Fibroblast of lung (primary cell): Measurements from ENCODE around the gene PRKCI. TPM values are rescaled to one million over a fixed set of nuclear protein-coding genes. Genes with fewer than 3 reads are reported as not detected.
"Not testable (repeated sequence)": the region's sequence is repeated elsewhere in the genome, so short reads cannot be mapped to it uniquely, and the experiment has no call there.

Experiments used
- DNase-seq, 2 donors: peaks; one replicate each; pipeline versions ENCODE4 v3.0.0 to v3.0.0-alpha.2; 2010; ENCODE audit warnings: low read depth in 2 of 2
- H2AFZ ChIP-seq: 2 replicates; pipeline ENCODE4 v1.5.1; 2012; ENCODE audit warnings: low read length, control low read depth, inconsistent platforms
- H3K27ac ChIP-seq: 2 replicates; pipeline ENCODE4 v1.5.1; 2011; ENCODE audit warnings: low read length, control low read depth; ENCODE audit not compliant: insufficient read depth
- H3K27me3 ChIP-seq: 2 replicates; pipeline ENCODE4 v1.5.1; 2011; ENCODE audit warnings: mild to moderate bottlenecking, low read length; ENCODE audit not compliant: control insufficient read depth, insufficient read depth
- H3K36me3 ChIP-seq: 2 replicates; pipeline ENCODE4 v1.5.1; 2011; ENCODE audit warnings: low read length; ENCODE audit not compliant: control insufficient read depth, insufficient read depth
- H3K4me1 ChIP-seq: 2 replicates; pipeline ENCODE4 v1.5.1; 2011; ENCODE audit warnings: low read length; ENCODE audit not compliant: control insufficient read depth, insufficient read depth; ENCODE audit errors: extremely low read depth
- H3K4me2 ChIP-seq: 2 replicates; pipeline ENCODE4 v1.5.1; 2011; ENCODE audit warnings: low read length, control low read depth; ENCODE audit not compliant: insufficient read depth; ENCODE audit errors: extremely low read depth
- H3K4me3 ChIP-seq, 4 experiments: fragments of 200-600 bp in 1 of 4; sonication (generic) in 1 of 4; replicated peaks in 1 of 4; 2 replicates each; pipeline ENCODE4 v1.5.1; 2011 to 2016; ENCODE audit warnings: low read length in 4 of 4, low read depth in 3 of 4, mild to moderate bottlenecking in 3 of 4, control low read depth in 2 of 4, inconsistent platforms in 1 of 4, mixed read lengths in 1 of 4; ENCODE audit not compliant: insufficient read depth in 1 of 4; ENCODE audit errors: control extremely low read depth in 1 of 4
- H3K79me2 ChIP-seq: 2 replicates; pipeline ENCODE4 v1.5.1; 2012; ENCODE audit warnings: mild to moderate bottlenecking, low read length, inconsistent platforms; ENCODE audit not compliant: control insufficient read depth, insufficient read depth
- H3K9ac ChIP-seq: 2 replicates; pipeline ENCODE4 v1.5.1; 2011; ENCODE audit warnings: mild to moderate bottlenecking, low read length, control low read depth; ENCODE audit not compliant: insufficient read depth
- H3K9me3 ChIP-seq: 2 replicates; pipeline ENCODE4 v1.5.1; 2012; ENCODE audit warnings: low read depth, low read length; ENCODE audit not compliant: control insufficient read depth, insufficient read depth
- H4K20me1 ChIP-seq: 2 replicates; pipeline ENCODE4 v1.5.1; 2011; ENCODE audit warnings: low read length; ENCODE audit not compliant: control insufficient read depth, insufficient read depth; ENCODE audit errors: extremely low read depth
- EZH2 ChIP-seq: IDR thresholded peaks from 2 replicates; pipeline ENCODE4 v1.5.1; 2012; ENCODE audit warnings: low read length, control low read depth, mild to moderate bottlenecking; ENCODE audit errors: missing control alignments
- polyA plus RNA-seq, 2 donors: library from polyadenylated mRNA; depleted of rRNA in 1 of 2; stranded (reverse) in 1 of 2; unstranded in 1 of 2; fragments of >200 nt; gene quantifications; 2 replicates each; pipeline ENCODE4 v1.2.1, GENCODE V29; 2011 to 2012; ENCODE audit warnings: missing spikeins in 1 of 2
- total RNA-seq: library from RNA; depleted of rRNA; stranded (reverse); fragments of >200 nt; gene quantifications from 2 replicates; pipeline ENCODE4 v1.2.1, GENCODE V29; 2014
- TF ChIP-seq, protein P1 (sequence below), 2 donors: IDR thresholded peaks in 1 of 2; conservative IDR thresholded peaks in 1 of 2; 1 replicate in 1 of 2; 2 replicates in 1 of 2; pipeline ENCODE4 v1.5.1; 2011 to 2012; ENCODE audit warnings: low read length in 2 of 2, control low read depth in 1 of 2, inconsistent platforms in 1 of 2, low read depth in 1 of 2, mild to moderate bottlenecking in 1 of 2

Gene PRKCI
- total and polyA plus RNA-seq, 2 donors (not counting 1 experiment from before 2014, with no cell fraction given) = 68.7 to 80.3 TPM

DNA sequence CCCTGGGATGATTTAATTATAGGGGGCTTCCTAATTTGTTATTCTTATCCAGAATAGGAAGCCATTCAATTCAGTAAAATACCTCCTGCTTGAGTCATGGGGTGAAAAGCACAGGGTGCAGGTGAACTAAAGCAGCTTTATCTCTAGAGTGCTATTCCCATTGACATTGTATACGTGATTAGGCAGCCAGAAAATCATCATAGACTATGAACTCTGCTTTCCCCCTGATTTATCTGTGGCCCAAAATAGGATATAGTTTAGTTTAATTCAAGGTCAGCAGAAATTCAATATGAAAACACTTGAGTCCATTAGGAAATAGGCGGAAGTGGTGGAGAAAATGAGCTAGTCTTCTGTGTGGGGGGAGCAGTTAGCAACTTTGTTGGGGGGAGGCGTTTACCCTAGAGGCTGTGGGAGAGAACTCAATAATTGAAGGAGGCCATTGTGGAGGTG is 18.2 kb upstream of the PRKCI start:
- no peaks in the 10 kb centered on the region for H3K36me3 ChIP-seq
- TF ChIP-seq, protein P1, sequence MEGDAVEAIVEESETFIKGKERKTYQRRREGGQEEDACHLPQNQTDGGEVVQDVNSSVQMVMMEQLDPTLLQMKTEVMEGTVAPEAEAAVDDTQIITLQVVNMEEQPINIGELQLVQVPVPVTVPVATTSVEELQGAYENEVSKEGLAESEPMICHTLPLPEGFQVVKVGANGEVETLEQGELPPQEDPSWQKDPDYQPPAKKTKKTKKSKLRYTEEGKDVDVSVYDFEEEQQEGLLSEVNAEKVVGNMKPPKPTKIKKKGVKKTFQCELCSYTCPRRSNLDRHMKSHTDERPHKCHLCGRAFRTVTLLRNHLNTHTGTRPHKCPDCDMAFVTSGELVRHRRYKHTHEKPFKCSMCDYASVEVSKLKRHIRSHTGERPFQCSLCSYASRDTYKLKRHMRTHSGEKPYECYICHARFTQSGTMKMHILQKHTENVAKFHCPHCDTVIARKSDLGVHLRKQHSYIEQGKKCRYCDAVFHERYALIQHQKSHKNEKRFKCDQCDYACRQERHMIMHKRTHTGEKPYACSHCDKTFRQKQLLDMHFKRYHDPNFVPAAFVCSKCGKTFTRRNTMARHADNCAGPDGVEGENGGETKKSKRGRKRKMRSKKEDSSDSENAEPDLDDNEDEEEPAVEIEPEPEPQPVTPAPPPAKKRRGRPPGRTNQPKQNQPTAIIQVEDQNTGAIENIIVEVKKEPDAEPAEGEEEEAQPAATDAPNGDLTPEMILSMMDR (conservative IDR thresholded peaks at IDR 0.05 in 1 of 2, IDR thresholded peaks at IDR 0.05 in 1 of 2; ENCODE audit: low read depth in 1 of 2, low read length in 2 of 2) = no peak
- no peak for TF ChIP-seq EZH2
- no peak overlapping the region for H3K9ac ChIP-seq
- no peak overlapping the region for H2AFZ ChIP-seq
- H3K27ac ChIP-seq = no peak overlapping the region
- no peak for DNase-seq
- H3K4me3 ChIP-seq = no peak overlapping the region
- no peaks in the 10 kb centered on the region for H3K4me1 ChIP-seq
- H3K9me3 ChIP-seq = no peaks in the 10 kb centered on the region
- H4K20me1 ChIP-seq = no peaks in the 10 kb centered on the region
- no peak overlapping the region for H3K4me2 ChIP-seq
- H3K79me2 ChIP-seq = no peaks in the 10 kb centered on the region
- no peaks in the 10 kb centered on the region for H3K27me3 ChIP-seq

DNA sequence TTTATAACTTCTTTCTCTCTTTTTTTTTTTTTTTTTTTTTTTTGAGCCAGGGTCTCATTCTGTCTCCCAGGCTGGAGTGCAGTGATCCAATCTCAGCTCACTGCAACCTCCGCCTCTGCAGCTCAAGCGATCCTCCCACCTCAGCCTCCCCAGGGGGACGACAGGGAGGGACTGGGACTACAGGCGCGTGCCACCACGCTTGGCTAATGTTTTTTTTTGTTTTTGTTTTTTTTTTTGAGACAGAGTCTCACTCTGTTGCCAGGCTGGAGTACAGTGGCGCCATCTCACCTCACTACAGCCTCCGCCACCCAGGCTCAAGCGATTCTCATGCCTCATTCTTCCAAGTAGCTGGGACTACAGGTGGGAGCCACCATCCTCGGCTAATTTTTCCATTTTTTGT is 17.7 kb upstream of the PRKCI start:
- Histone ChIP-seq H3K79me2 (no peaks in the 10 kb centered on the region), H2AFZ (no peak overlapping the region), H3K4me2 (no peak overlapping the region), H4K20me1 (no peaks in the 10 kb centered on the region), H3K4me3 (no peak overlapping the region), H3K36me3 (no peaks in the 10 kb centered on the region), H3K27me3 (no peaks in the 10 kb centered on the region), H3K9me3 (no peaks in the 10 kb centered on the region), H3K4me1 (no peaks in the 10 kb centered on the region), H3K27ac (no peak overlapping the region), H3K9ac (no peak overlapping the region)
- no peak for TF ChIP-seq EZH2
- TF ChIP-seq, protein P1 (conservative IDR thresholded peaks at IDR 0.05 in 1 of 2, IDR thresholded peaks at IDR 0.05 in 1 of 2; ENCODE audit: low read depth in 1 of 2, low read length in 2 of 2) = no peak
- DNase-seq = no peak

DNA sequence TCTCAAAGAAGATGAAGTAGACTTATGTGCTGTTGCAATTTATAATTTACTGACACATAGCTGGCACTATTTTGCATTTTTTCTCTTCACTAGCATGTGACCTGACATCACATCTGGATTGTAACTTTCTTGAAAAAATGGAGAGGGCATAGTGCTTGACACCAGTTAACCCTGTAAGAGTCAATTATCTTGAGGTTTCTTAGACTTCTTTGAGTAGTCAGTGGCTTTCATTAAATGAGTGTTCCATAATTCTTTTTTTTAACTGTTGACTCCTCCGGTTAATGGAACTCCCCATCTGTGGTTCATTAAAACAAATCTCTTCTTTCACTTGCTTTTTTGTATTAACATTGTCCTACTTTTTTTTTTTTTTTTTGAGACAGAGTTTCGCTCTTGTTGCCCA is 16.9 kb upstream of the PRKCI start:
- H3K27ac ChIP-seq = no peak overlapping the region
- no peaks in the 10 kb centered on the region for H3K36me3 ChIP-seq
- H4K20me1 ChIP-seq = no peaks in the 10 kb centered on the region
- no peaks in the 10 kb centered on the region for H3K4me1 ChIP-seq
- H3K79me2 ChIP-seq = no peaks in the 10 kb centered on the region
- no peak for TF ChIP-seq EZH2
- TF ChIP-seq, protein P1 (conservative IDR thresholded peaks at IDR 0.05 in 1 of 2, IDR thresholded peaks at IDR 0.05 in 1 of 2; ENCODE audit: low read depth in 1 of 2, low read length in 2 of 2) = no peak
- no peak for DNase-seq
- no peak overlapping the region for H3K4me2 ChIP-seq
- H3K27me3 ChIP-seq = no peaks in the 10 kb centered on the region
- no peak overlapping the region for H3K9ac ChIP-seq
- no peak overlapping the region for H3K4me3 ChIP-seq
- H2AFZ ChIP-seq = no peak overlapping the region
- no peaks in the 10 kb centered on the region for H3K9me3 ChIP-seq

DNA sequence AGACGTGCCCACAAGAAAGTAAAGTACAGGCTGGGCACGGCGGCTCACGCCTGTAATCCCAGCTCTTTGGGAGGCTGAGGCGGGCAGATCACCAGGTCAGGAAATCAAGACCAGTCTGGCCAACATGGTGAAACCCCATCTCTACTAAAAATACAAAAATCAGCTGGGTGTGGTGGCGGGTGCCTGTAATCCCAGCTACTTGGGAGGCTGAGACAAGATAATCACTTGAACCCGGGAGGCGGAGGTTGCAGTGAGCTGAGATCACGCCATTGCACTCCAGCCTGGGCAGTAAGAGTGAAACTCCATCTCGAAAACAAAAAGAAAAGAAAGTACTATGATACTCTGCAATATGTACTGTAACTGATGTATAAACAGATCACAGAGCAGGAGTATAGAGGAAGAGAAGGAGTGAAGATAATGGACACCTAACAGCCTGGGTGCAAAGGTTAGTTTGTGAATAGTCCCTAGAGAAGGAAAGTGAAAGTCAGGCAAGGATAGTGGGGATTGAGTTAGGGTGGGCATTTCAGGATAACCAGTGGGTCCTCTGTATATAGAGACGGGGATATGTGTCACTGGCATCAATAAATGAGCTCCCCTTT is 16.0 kb upstream of the PRKCI start:
- not testable (repeated sequence) for H3K79me2 ChIP-seq, H4K20me1 ChIP-seq, H3K36me3 ChIP-seq, H3K27me3 ChIP-seq, H3K4me3 ChIP-seq, H3K9ac ChIP-seq, H2AFZ ChIP-seq, DNase-seq, H3K9me3 ChIP-seq, H3K27ac ChIP-seq, H3K4me2 ChIP-seq, H3K4me1 ChIP-seq
